ENCODE data around the gene BCL2. TPM values are rescaled to one million over a fixed set of nuclear protein-coding genes. Genes with fewer than 3 reads are reported as not detected.

The BCL2 gene
- total and polyA plus RNA-seq, 9 of the 15 experiments (the other 6 are each of a cell fraction or from before 2014, with no cell fraction given), result 0.10 to 1.1 (median 0.65) TPM

- Histone ChIP-seq H3K9ac (ENCODE audit: insufficient read depth in 1 of 2, low read depth in 2 of 2, low read length in 2 of 2) (no peak overlapping the region), H3K27ac (ENCODE audit: extremely low read depth, low read depth, low read length) (no peak overlapping the region), H3K9me3 (replicated peaks; ENCODE audit: control insufficient read depth, insufficient read depth, low read depth, low read length) (no peaks in the 10 kb centered on the region), H3K4me1 (replicated peaks in 1 of 2; ENCODE audit: control insufficient read depth in 2 of 2, insufficient read depth in 2 of 2, low read length in 2 of 2) (no peaks in the 10 kb centered on the region), H4K20me1 (replicated peaks; ENCODE audit: control insufficient read depth, insufficient read depth, low read length) (no peaks in the 10 kb centered on the region), H3K36me3 (ENCODE audit: control insufficient read depth, insufficient read depth, low read length) (no peaks in the 10 kb centered on the region), H3K4me2 (ENCODE audit: insufficient read depth, low read length) (no peak overlapping the region), H3K4me3 (no peak overlapping the region), H3K27me3 (ENCODE audit: control insufficient read depth in 2 of 2, insufficient read depth in 2 of 2, low read length in 2 of 2) (peaks cover 0 to 13% of the 10 kb centered on the region in 2 experiments; a peak in 2 of 5 replicates), H3K79me2 (ENCODE audit: control insufficient read depth, insufficient read depth, low read length) (no peaks in the 10 kb centered on the region), H2AFZ (ENCODE audit: low read depth, low read length) (no peak overlapping the region), H3K9me1 (ENCODE audit: control insufficient read depth, insufficient read depth, low read length) (no peaks in the 10 kb centered on the region)
- ATAC-seq (no peak), DNase-seq (ENCODE audit: extremely low read depth in 1 of 4, low spot score in 3 of 4) (no peak), FAIRE-seq (no peak)
- intact Hi-C loops (cut with micrococcal nuclease), result no loop called here
- 0% methylated on average over 6 of the region's 6 CpGs for WGBS (ENCODE audit: insufficient coverage, low coverage, missing lambda C conversion rate)
- POLR2A ChIA-PET, result no interaction called here
- BruUV-seq (replicated peaks), result no TSS peak
- in situ Hi-C loops (cut with MboI), result no loop called here
- CTCF ChIA-PET (ENCODE audit: low intra/inter-chr PET ratio), result no interaction called here
- no peak for TF ChIP-seq CBFA2T2 (conservative IDR thresholded peaks at IDR 0.05)
- no peak for TF ChIP-seq PTTG1 (tag; IDR thresholded peaks at IDR 0.05; ENCODE audit: low read depth)
- TF ChIP-seq MAFF (IDR thresholded peaks at IDR 0.05; ENCODE audit: low read length), result no peak
- no peak for TF ChIP-seq RBM39 (optimal IDR thresholded peaks at IDR 0.05; ENCODE audit: low read depth, low read length)
- TF ChIP-seq EGR1 (conservative IDR thresholded peaks at IDR 0.05), result no peak
- no peak for TF ChIP-seq ATF2 (CRISPR knock-in tag; IDR thresholded peaks at IDR 0.05)
- no peak for TF ChIP-seq ARID4B (CRISPR knock-in tag; IDR thresholded peaks at IDR 0.05)
- no peak for TF ChIP-seq NR2F6 (CRISPR knock-in tag; IDR thresholded peaks at IDR 0.05)
- no peak for TF ChIP-seq ZNF175 (CRISPR knock-in tag; IDR thresholded peaks at IDR 0.05; ENCODE audit: low read depth)
- no peak for TF ChIP-seq TSHZ1 (CRISPR knock-in tag; IDR thresholded peaks at IDR 0.05)
- TF ChIP-seq BMI1 (IDR thresholded peaks at IDR 0.05; ENCODE audit: low read length), result no peak
These were observed 29.3 kb downstream of the BCL2 start for GRCh38 chr18:63290166-63290820.

All from K562 (cell line).